GM12891 (cell line): ENCODE results near the gene MYH16.

Source experiments
- POLR2A ChIP-seq: IDR thresholded peaks from 2 replicates; pipeline ENCODE4 v1.6.1; 2011; ENCODE audit warnings: low read depth, low read length, control low read depth
- POLR2AphosphoS5 ChIP-seq: IDR thresholded peaks from 2 replicates; pipeline ENCODE4 v1.6.1; 2011; ENCODE audit warnings: low read depth, low read length, control low read depth
- SPI1 ChIP-seq: IDR thresholded peaks from 2 replicates; pipeline ENCODE4 v1.6.1; 2011; ENCODE audit warnings: low read depth, low read length, control low read depth
- TAF1 ChIP-seq: IDR thresholded peaks from 2 replicates; pipeline ENCODE4 v1.6.1; 2011; ENCODE audit warnings: low read depth, low read length, control low read depth

DNA sequence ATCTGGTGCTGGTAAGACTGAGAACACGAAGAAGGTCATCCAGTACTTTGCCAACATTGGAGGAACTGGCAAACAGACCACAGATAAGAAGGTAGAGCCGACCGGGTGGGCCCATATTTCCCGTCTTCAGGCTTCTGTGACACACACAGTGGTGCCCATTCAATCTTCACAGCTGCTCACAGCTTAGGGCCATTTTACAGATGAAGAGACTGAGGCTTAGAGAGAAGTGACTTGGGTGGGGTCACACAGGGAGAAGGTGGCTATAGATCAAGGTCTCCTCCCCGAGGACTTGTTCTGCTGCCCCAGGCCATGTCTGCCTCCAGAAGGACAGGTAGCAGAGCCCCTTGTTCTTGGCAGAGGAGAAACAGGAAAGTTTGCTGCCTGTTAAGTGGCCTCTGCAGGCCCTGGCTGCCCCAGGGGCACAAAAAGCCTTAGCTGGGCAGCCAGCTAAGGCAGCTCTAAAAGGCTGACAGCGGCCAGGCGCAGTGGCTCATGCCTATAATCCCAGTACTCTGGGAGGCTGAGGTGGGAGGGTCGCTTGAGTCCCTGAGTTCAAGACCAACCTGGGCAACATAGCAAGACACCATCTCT, 22.6 kb upstream of the MYH16 start:
- no peak for TF ChIP-seq POLR2A
- no peak for TF ChIP-seq POLR2AphosphoS5
- no peak for TF ChIP-seq SPI1
- TF ChIP-seq TAF1 = no peak
